ENCODE data around the gene GPR176. TPM values are rescaled to one million over a fixed set of nuclear protein-coding genes. Genes with fewer than 3 reads are reported as not detected.

Gene GPR176
- total RNA-seq, 1 experiment from 2014 or later = 107 TPM

- DNase-seq (ENCODE audit: low read depth) = no peak
Observed at GRCh38 chr15:39807791-39808190, 112.3 kb downstream of the GPR176 start.

- DNase-seq (ENCODE audit: low read depth) = peak; percentile 8
Observed at GRCh38 chr15:39804026-39804425, 116.0 kb downstream of the GPR176 start.

- no peak for DNase-seq (ENCODE audit: low read depth)
Observed at GRCh38 chr15:39803016-39803415, 117.0 kb downstream of the GPR176 start.

- DNase-seq (ENCODE audit: low read depth) = peak; percentile 18
Observed at GRCh38 chr15:39801641-39802309, 118.3 kb downstream of the GPR176 start.

GRCh38 chr15:39799552-39800011 lies 120.5 kb downstream of the GPR176 start:
- DNase-seq (ENCODE audit: low read depth) = no peak

GRCh38 chr15:39798382-39798781 lies 121.7 kb downstream of the GPR176 start:
- no peak for DNase-seq (ENCODE audit: low read depth)

- no peak for DNase-seq (ENCODE audit: low read depth)
Observed at GRCh38 chr15:39797407-39797806, 122.7 kb downstream of the GPR176 start.

- no peak for DNase-seq (ENCODE audit: low read depth)
Observed at GRCh38 chr15:39796601-39797000, 123.5 kb downstream of the GPR176 start.

GRCh38 chr15:39795486-39795885 lies 124.6 kb downstream of the GPR176 start:
- DNase-seq (ENCODE audit: low read depth) = no peak

- DNase-seq (ENCODE audit: low read depth) = no peak
Observed at GRCh38 chr15:39794954-39795353, 125.1 kb downstream of the GPR176 start.

- DNase-seq (ENCODE audit: low read depth) = no peak
Observed at GRCh38 chr15:39793923-39794322, 126.1 kb downstream of the GPR176 start.

- DNase-seq (ENCODE audit: low read depth) = no peak
Observed at GRCh38 chr15:39792844-39793335, 127.2 kb downstream of the GPR176 start.

- DNase-seq (ENCODE audit: low read depth) = peak; percentile 11
Observed at GRCh38 chr15:39792025-39792843, 127.8 kb downstream of the GPR176 start.

- no peak for DNase-seq (ENCODE audit: low read depth)
Observed at GRCh38 chr15:39789736-39790135, 130.3 kb downstream of the GPR176 start.

GRCh38 chr15:39788800-39789565 lies 131.1 kb downstream of the GPR176 start:
- DNase-seq (ENCODE audit: low read depth) = peak; percentile 64

- DNase-seq (ENCODE audit: low read depth) = peak; percentile 62
Observed at GRCh38 chr15:39788108-39788507, 132.0 kb downstream of the GPR176 start.

- DNase-seq (ENCODE audit: low read depth) = peak; percentile 7
Observed at GRCh38 chr15:39787479-39787878, 132.6 kb downstream of the GPR176 start.

- DNase-seq (ENCODE audit: low read depth) = peak; percentile 67
Observed at GRCh38 chr15:39786447-39787056, 133.5 kb downstream of the GPR176 start.

GRCh38 chr15:39785841-39786240 lies 134.2 kb downstream of the GPR176 start:
- DNase-seq (ENCODE audit: low read depth) = no peak

- DNase-seq (ENCODE audit: low read depth) = peak; percentile 83
Observed at GRCh38 chr15:39785139-39785538, 134.9 kb downstream of the GPR176 start.

GRCh38 chr15:39784638-39785037 lies 135.4 kb downstream of the GPR176 start:
- DNase-seq (ENCODE audit: low read depth) = no peak

GRCh38 chr15:39784125-39784524 lies 135.9 kb downstream of the GPR176 start:
- peak; percentile 64 for DNase-seq (ENCODE audit: low read depth)
